Fibroblast of gingiva (primary cell): ENCODE results near the gene MICA.

Experiments
- DNase-seq: peaks from one replicate; pipeline ENCODE4 v3.0.0-alpha.2; 2011; ENCODE audit warnings: low read depth

MICA gene

GRCh38 chr6:31460361-31461025, 57.1 kb downstream of the MICA start:
- DNase-seq, result no peak

GRCh38 chr6:31462026-31462963, 58.9 kb downstream of the MICA start:
- no peak for DNase-seq

GRCh38 chr6:31462964-31463870, 59.8 kb downstream of the MICA start:
- peak; percentile 35 for DNase-seq

DNA sequence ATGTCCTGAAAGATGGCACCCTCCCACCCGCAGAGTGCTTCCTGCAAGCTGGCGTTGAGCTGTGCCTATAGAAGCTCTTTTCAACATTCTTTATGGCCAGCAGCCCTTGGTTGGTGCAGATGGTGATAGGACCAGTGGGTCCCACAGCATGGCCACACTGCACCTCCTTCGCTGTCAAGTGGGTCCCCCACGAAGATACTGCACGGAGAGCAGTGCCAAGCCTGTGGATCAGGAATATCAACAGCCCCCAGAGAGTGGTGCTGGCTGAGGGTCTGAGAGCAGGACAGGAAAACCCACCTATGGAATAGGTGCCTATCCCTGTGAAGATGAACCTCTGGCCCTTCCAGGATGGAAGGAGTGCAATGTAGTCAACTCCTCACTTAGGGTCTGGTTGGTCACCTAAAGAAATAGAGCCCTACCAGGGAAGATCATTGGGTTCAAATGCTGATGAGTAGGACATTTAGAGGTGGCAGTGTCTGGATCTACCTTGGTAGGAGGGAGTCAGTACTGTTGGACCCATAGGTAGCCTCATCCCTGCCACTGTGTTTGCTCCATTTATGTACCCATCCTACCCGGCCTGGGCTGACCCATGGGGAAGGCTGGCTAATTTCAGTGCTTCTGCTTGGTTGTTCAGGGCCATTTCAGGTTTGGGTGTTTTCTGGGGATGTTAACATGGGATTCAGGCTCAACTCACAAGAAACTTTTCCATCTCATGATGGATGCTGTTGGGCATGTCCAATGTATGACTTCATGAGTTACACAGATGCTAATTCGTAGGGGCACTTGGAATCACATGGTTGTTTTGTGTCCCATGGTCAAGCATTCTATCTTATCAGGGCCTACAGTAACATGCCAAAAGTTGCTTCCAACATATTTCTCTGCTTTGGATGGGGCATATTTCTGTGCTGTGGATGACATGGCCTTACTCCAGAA, 61.1 kb downstream of the MICA start:
- DNase-seq, result no peak
